SK-N-SH treated with all-trans-retinoic acid at 6 μM for 48 hours (cell line): ENCODE data around the gene SLC6A14.

Source experiments
- ATAC-seq: fragments of 200-7000 bp; cut with Tn5 transposase; 3 replicates; pipeline ENCODE4 v1.9.1; 2020; ENCODE audit warnings: mild to moderate bottlenecking, moderate library complexity
- ARNTL ChIP-seq: fragments of 450-650 bp; formaldehyde crosslinking; IDR thresholded peaks from 2 replicates; pipeline ENCODE4 v1.5.0; 2020; ENCODE audit warnings: low read depth, mild to moderate bottlenecking, moderate library complexity, borderline replicate concordance
- CSDC2 ChIP-seq: fragments of 250-450 bp; sonication (Bioruptor Pico); IDR thresholded peaks from 2 replicates; pipeline ENCODE4 v1.5.0; 2020; ENCODE audit warnings: mild to moderate bottlenecking, moderate library complexity
- ESRRG ChIP-seq: fragments of 250-450 bp; sonication (Bioruptor Pico); IDR thresholded peaks from 2 replicates; pipeline ENCODE4 v1.6.1; 2021; ENCODE audit warnings: mild to moderate bottlenecking
- GLIS3 ChIP-seq: fragments of 250-450 bp; sonication (Bioruptor Pico); IDR thresholded peaks from 2 replicates; pipeline ENCODE4 v1.5.0; 2020; ENCODE audit warnings: mild to moderate bottlenecking, moderate library complexity
- ISL1 ChIP-seq: fragments of 250-450 bp; sonication (Bioruptor Pico); IDR thresholded peaks from 2 replicates; pipeline ENCODE4 v2.1.2; 2022; ENCODE audit warnings: mild to moderate bottlenecking, moderate library complexity
- OSR1 ChIP-seq: fragments of 250-450 bp; sonication (Bioruptor Pico); IDR thresholded peaks from 2 replicates; pipeline ENCODE4 v1.8.0; 2022; ENCODE audit warnings: moderate library complexity, mild to moderate bottlenecking, inconsistent platforms
- PATZ1 ChIP-seq: fragments of 250-450 bp; sonication (Bioruptor Pico); IDR thresholded peaks from 2 replicates; pipeline ENCODE4 v1.8.0; 2020; ENCODE audit warnings: mild to moderate bottlenecking, moderate library complexity, borderline replicate concordance
- PPARA ChIP-seq: fragments of 250-450 bp; sonication (Bioruptor Pico); IDR thresholded peaks from 2 replicates; pipeline ENCODE4 v1.5.0; 2020; ENCODE audit warnings: mild to moderate bottlenecking, borderline replicate concordance
- RARB ChIP-seq: fragments of 250-450 bp; sonication (Bioruptor Pico); IDR thresholded peaks from 2 replicates; pipeline ENCODE4 v1.8.0; 2021; ENCODE audit warnings: mild to moderate bottlenecking, moderate library complexity
- SNAI2 ChIP-seq: fragments of 250-450 bp; sonication (Bioruptor Pico); IDR thresholded peaks from 2 replicates; pipeline ENCODE4 v1.5.0; 2020; ENCODE audit warnings: mild to moderate bottlenecking, moderate library complexity
- TCF4 ChIP-seq: fragments of 250-450 bp; sonication (Bioruptor Pico); IDR thresholded peaks from 2 replicates; pipeline ENCODE4 v1.8.0; 2021; ENCODE audit warnings: mild to moderate bottlenecking, moderate library complexity, borderline replicate concordance
- TOX ChIP-seq: fragments of 250-450 bp; sonication (Bioruptor Pico); IDR thresholded peaks from 2 replicates; pipeline ENCODE4 v1.8.0; 2021; ENCODE audit warnings: mild to moderate bottlenecking, moderate library complexity, borderline replicate concordance
- TSHZ2 ChIP-seq: fragments of 250-450 bp; sonication (Bioruptor Pico); IDR thresholded peaks from 2 replicates; pipeline ENCODE4 v1.5.0; 2020; ENCODE audit warnings: mild to moderate bottlenecking, moderate library complexity
- ZC3H10 ChIP-seq: fragments of 250-450 bp; sonication (Bioruptor Pico); IDR thresholded peaks from 2 replicates; pipeline ENCODE4 v1.5.1; 2021; ENCODE audit warnings: mild to moderate bottlenecking, moderate library complexity
- ZFP3 ChIP-seq: fragments of 250-450 bp; sonication (Bioruptor Pico); IDR thresholded peaks from 2 replicates; pipeline ENCODE4 v1.5.0; 2020; ENCODE audit warnings: mild to moderate bottlenecking, moderate library complexity
- ZFP30 ChIP-seq: fragments of 450-650 bp; formaldehyde crosslinking; IDR thresholded peaks from 2 replicates; pipeline ENCODE4 v1.5.0; 2022; ENCODE audit warnings: mild to moderate bottlenecking, moderate library complexity
- ZNF70 ChIP-seq: fragments of 450-650 bp; formaldehyde crosslinking; IDR thresholded peaks from 2 replicates; pipeline ENCODE4 v1.5.0; 2020; ENCODE audit warnings: mild to moderate bottlenecking, moderate library complexity
- ZNF8 ChIP-seq: fragments of 450-650 bp; formaldehyde crosslinking; IDR thresholded peaks from 2 replicates; pipeline ENCODE4 v1.5.0; 2020; ENCODE audit warnings: mild to moderate bottlenecking, moderate library complexity
- TF ChIP-seq, protein P1 (sequence below): fragments of 250-450 bp; sonication (Bioruptor Pico); IDR thresholded peaks from 2 replicates; pipeline ENCODE4 v1.8.0; 2021; ENCODE audit warnings: low read depth, mild to moderate bottlenecking, moderate library complexity, borderline replicate concordance
- TF ChIP-seq, protein P2 (sequence below): fragments of 250-450 bp; sonication (Bioruptor Pico); IDR thresholded peaks from 2 replicates; pipeline ENCODE4 v1.5.1; 2021; ENCODE audit warnings: mild to moderate bottlenecking, moderate library complexity
- TF ChIP-seq, protein P3 (sequence below): fragments of 250-450 bp; sonication (Bioruptor Pico); IDR thresholded peaks from 2 replicates; pipeline ENCODE4 v1.5.1; 2020; ENCODE audit warnings: low read depth, mild to moderate bottlenecking, moderate library complexity

Gene SLC6A14

DNA sequence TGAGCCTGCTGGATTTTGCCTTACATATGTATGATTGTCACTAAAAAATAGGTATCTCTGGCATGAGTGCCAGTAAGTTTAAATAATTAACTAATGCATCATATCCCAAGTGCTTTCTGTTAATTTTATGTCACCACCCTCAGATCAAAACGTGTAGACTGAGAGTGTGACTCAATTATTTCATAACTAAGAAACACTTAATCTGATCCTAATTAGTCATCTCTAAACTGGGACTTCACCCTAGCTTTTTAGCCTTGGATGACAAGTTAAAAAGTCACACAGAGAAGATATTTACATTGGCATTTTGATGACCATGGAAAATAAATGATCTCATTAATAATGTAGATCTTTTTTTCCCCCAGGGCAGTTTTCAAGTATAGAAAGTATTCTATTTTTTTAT is 23.1 kb upstream of the SLC6A14 start (continued):
- TF ChIP-seq TSHZ2 (CRISPR knock-in tag): no peak
- no peak for TF ChIP-seq ZFP3
- TF ChIP-seq CSDC2: no peak
- TF ChIP-seq, protein P1, sequence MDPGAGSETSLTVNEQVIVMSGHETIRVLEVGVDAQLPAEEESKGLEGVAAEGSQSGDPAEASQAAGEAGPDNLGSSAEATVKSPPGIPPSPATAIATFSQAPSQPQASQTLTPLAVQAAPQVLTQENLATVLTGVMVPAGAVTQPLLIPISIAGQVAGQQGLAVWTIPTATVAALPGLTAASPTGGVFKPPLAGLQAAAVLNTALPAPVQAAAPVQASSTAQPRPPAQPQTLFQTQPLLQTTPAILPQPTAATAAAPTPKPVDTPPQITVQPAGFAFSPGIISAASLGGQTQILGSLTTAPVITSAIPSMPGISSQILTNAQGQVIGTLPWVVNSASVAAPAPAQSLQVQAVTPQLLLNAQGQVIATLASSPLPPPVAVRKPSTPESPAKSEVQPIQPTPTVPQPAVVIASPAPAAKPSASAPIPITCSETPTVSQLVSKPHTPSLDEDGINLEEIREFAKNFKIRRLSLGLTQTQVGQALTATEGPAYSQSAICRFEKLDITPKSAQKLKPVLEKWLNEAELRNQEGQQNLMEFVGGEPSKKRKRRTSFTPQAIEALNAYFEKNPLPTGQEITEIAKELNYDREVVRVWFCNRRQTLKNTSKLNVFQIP (CRISPR knock-in tag): no peak
- TF ChIP-seq ZNF8: no peak
- TF ChIP-seq ZNF70: no peak
- no peak for TF ChIP-seq ZC3H10 (CRISPR knock-in tag)
- no peak for TF ChIP-seq GLIS3 (CRISPR knock-in tag)

GRCh38 chrX:116417214-116417613 is 19.2 kb upstream of the SLC6A14 start:
- no peak for TF ChIP-seq CSDC2
- no peak for TF ChIP-seq PATZ1 (CRISPR knock-in tag)
- TF ChIP-seq, all 23 proteins: peak for 0
- no peak for ATAC-seq

GRCh38 chrX:116417968-116418367 is 18.4 kb upstream of the SLC6A14 start:
- TF ChIP-seq TOX (CRISPR knock-in tag) (no peak), CSDC2 (no peak), ESRRG (no peak), PPARA (CRISPR knock-in tag) (no peak), ZNF70 (no peak), RARB (no peak), ISL1 (CRISPR knock-in tag) (no peak), ZFP3 (no peak), GLIS3 (CRISPR knock-in tag) (no peak), TSHZ2 (CRISPR knock-in tag) (no peak), PATZ1 (CRISPR knock-in tag) (no peak), ARNTL (CRISPR knock-in tag) (no peak), ZFP30 (no peak), SNAI2 (CRISPR knock-in tag) (no peak), OSR1 (CRISPR knock-in tag) (no peak), TCF4 (no peak)
- TF ChIP-seq, protein P2, sequence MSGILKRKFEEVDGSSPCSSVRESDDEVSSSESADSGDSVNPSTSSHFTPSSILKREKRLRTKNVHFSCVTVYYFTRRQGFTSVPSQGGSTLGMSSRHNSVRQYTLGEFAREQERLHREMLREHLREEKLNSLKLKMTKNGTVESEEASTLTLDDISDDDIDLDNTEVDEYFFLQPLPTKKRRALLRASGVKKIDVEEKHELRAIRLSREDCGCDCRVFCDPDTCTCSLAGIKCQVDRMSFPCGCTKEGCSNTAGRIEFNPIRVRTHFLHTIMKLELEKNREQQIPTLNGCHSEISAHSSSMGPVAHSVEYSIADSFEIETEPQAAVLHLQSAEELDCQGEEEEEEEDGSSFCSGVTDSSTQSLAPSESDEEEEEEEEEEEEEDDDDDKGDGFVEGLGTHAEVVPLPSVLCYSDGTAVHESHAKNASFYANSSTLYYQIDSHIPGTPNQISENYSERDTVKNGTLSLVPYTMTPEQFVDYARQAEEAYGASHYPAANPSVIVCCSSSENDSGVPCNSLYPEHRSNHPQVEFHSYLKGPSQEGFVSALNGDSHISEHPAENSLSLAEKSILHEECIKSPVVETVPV (CRISPR knock-in tag): no peak
- TF ChIP-seq, protein P3, sequence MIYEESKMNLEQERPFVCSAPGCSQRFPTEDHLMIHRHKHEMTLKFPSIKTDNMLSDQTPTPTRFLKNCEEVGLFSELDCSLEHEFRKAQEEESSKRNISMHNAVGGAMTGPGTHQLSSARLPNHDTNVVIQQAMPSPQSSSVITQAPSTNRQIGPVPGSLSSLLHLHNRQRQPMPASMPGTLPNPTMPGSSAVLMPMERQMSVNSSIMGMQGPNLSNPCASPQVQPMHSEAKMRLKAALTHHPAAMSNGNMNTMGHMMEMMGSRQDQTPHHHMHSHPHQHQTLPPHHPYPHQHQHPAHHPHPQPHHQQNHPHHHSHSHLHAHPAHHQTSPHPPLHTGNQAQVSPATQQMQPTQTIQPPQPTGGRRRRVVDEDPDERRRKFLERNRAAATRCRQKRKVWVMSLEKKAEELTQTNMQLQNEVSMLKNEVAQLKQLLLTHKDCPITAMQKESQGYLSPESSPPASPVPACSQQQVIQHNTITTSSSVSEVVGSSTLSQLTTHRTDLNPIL: no peak
- TF ChIP-seq, all 23 proteins: peak for 0
- ATAC-seq: no peak
